H1 (cell line): ENCODE measurements around the gene ZNF581. TPM values are rescaled to one million over a fixed set of nuclear protein-coding genes. Genes with fewer than 3 reads are reported as not detected.

Experiments
- GABPA ChIP-seq: IDR thresholded peaks from 2 replicates; pipeline ENCODE4 v1.6.1; 2011; ENCODE audit warnings: mild to moderate bottlenecking, low read length, moderate library complexity, borderline replicate concordance; ENCODE audit not compliant: insufficient read depth
- SUZ12 ChIP-seq: fragments of 200-600 bp; sonication (generic); IDR thresholded peaks from 2 replicates; pipeline ENCODE4 v1.6.1; 2012; ENCODE audit warnings: mild to moderate bottlenecking, inconsistent platforms, low read length, moderate library complexity, mixed read lengths
- polyA plus RNA-seq, 7 experiments: library from polyadenylated mRNA; depleted of rRNA in 3 of 7; stranded (reverse) in 5 of 7; unstranded in 2 of 7; fragments of >200 nt in 5 of 7; fragments of 200-250 nt in 2 of 7; gene quantifications; 1 replicate in 5 of 7; 2 replicates in 1 of 7; 4 replicates in 1 of 7; pipeline versions ENCODE4 v1.2.1 to v1.2.3, GENCODE V29; 2011 to 2013; ENCODE audit warnings: missing spikeins in 2 of 7, mixed read lengths in 2 of 7
- total RNA-seq: library from RNA; stranded (reverse); fragmentation: NEBNext Ultra II Directional; extraction: Animal tissue kit (Norgen Biotek cat#: 25700); gene quantifications from 2 replicates; pipeline ENCODE4 v1.2.1, GENCODE V29; 2021

ZNF581 gene
- total and polyA plus RNA-seq, 2 of the 8 experiments (the other 6 are each of a cell fraction or from before 2014, with no cell fraction given), result 73.0 to 76.1 TPM

DNA sequence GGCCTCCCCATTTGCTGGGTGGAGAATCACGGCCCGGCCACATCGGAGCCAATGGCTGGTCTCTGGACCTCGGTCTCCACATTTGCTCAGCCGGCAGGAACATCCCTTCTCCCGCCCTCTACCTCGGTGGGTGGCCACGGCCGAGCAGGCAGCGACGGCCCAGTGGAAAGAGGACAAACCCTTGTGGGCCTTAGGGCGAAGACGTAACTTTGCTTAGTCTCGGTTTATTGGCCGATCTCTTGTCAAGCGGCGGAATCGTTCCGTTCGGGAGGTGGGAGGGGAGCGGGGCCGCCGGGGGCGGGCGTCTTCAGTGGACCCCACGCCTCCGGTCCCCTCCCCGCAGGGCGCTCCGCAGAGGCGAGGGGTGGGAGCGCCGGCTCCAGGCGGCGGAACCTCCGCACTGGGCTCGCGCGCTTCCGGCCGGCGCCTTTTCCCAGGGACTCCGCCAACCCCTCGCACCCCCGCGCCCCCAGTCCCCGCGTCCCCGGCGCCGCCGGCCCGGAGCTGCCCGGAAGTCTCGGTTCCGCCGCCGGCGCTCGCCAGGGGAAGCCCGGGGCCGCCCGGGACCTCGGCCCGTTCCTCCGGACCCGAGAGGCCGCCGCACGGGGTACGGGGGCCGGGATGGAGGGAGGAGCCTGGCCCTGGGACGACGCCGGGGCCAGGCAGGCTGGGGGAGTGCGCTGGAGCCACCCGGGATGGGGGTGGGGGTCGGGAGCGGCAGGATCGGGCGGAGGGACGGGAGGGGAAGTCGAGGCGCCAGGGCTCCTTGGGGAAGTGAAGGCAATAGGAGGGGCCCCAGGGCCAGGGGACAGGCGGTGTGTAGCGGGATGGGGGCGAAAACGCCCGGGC, 2.6 kb upstream of the ZNF581 start, which contains the start of gene ZNF580 (continued):
- TF ChIP-seq SUZ12, result 0 out of 2 replicates have a peak, but pooled peaks have one; percentile 21
- peak; percentile 67; the same call in 1 of the 2 replicates for TF ChIP-seq GABPA
